ENCODE results near the gene NR6A1. TPM values are rescaled to one million over a fixed set of nuclear protein-coding genes. Genes with fewer than 3 reads are reported as not detected.

Gene NR6A1
- total RNA-seq, 1 donor from 2014 or later: 302 TPM

DNA sequence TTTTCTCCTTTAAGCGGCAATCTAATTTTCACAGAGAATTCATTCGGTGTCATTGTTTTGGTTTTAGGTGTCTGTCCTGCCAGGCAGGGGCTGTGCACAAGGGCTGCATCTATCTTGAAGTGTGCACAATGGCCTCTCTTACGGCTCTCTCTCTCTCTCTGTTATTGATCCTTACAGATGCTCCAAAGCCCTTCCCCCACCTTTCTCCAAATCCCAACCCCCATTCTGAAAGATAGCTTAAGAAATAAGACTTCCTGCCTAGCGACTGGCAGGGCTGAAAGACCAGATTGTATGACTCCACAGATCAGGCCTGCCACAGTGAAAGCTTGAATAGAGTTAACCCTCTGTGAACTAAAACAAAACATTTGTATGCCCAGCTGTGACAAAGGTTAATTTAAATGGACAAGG is 177.5 kb downstream of the NR6A1 start:
- TF ChIP-seq, protein P1, sequence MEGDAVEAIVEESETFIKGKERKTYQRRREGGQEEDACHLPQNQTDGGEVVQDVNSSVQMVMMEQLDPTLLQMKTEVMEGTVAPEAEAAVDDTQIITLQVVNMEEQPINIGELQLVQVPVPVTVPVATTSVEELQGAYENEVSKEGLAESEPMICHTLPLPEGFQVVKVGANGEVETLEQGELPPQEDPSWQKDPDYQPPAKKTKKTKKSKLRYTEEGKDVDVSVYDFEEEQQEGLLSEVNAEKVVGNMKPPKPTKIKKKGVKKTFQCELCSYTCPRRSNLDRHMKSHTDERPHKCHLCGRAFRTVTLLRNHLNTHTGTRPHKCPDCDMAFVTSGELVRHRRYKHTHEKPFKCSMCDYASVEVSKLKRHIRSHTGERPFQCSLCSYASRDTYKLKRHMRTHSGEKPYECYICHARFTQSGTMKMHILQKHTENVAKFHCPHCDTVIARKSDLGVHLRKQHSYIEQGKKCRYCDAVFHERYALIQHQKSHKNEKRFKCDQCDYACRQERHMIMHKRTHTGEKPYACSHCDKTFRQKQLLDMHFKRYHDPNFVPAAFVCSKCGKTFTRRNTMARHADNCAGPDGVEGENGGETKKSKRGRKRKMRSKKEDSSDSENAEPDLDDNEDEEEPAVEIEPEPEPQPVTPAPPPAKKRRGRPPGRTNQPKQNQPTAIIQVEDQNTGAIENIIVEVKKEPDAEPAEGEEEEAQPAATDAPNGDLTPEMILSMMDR (IDR thresholded peaks at IDR 0.05): no peak
- TF ChIP-seq EZH2phosphoT487 (IDR thresholded peaks at IDR 0.05): peak; percentile 81
- H3K9ac ChIP-seq: no peak overlapping the region
- no peak overlapping the region for H2AFZ ChIP-seq (replicated peaks)
- H3K27ac ChIP-seq: peak overlapping the region; percentile 95
- H3K36me3 ChIP-seq: no peaks in the 10 kb centered on the region
- no peaks in the 10 kb centered on the region for H3K27me3 ChIP-seq
- H3K79me2 ChIP-seq (ENCODE audit: low read depth): peaks cover 94% of the 10 kb centered on the region
- peaks cover 19% of the 10 kb centered on the region for H4K20me1 ChIP-seq (ENCODE audit: low read depth)
- H3K4me3 Mint-ChIP-seq: peak overlapping the region; percentile 89
- H3K27me3 Mint-ChIP-seq (ENCODE audit: insufficient read depth, low read depth): no peaks in the 10 kb centered on the region
- peak; percentile 93 for DNase-seq (ENCODE audit: low spot score)
- H3F3A ChIP-seq (ENCODE audit: low read depth): peaks cover 54% of the 10 kb centered on the region
- H3K4me2 ChIP-seq: peak overlapping the region; percentile 90
- H3K4me1 ChIP-seq: peaks cover 73% of the 10 kb centered on the region
- H3K27ac Mint-ChIP-seq: peak overlapping the region; percentile 85
- H3K9me3 ChIP-seq (ENCODE audit: low read depth): no peaks in the 10 kb centered on the region
- H3K4me1 Mint-ChIP-seq: peaks cover 72% of the 10 kb centered on the region
- H3K4me3 ChIP-seq: peak overlapping the region; percentile 50
- H3K36me3 Mint-ChIP-seq: peaks cover 3% of the 10 kb centered on the region
- H3K9me3 Mint-ChIP-seq: no peaks in the 10 kb centered on the region

DNA sequence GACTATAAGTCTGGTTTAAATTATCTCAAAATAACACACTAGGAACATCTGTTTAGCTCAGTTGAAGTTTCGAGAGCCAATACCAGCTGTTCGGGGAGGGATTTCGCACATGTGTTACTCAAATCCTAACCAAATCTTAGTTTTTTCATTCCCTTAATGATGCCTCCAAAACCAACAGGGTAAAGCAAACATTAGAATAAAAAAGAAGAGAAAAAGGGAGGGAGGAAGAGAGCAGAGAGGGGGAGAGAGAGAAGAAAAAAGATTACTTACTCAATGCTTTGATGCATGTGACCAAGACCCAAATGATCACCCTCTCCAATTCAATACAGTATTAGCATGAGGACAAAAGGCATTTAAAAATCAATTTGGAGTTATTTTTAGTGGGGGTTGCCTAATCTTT is 177.9 kb downstream of the NR6A1 start:
- DNase-seq (ENCODE audit: low spot score): no peak
- Histone ChIP-seq H3F3A (ENCODE audit: low read depth) (peaks cover 54% of the 10 kb centered on the region), H4K20me1 (ENCODE audit: low read depth) (peaks cover 19% of the 10 kb centered on the region), H3K79me2 (ENCODE audit: low read depth) (peaks cover 94% of the 10 kb centered on the region), H3K4me3 (peak overlapping the region; percentile 50), H3K4me1 (peaks cover 73% of the 10 kb centered on the region), H3K27ac (peak overlapping the region; percentile 95), H2AFZ (replicated peaks) (no peak overlapping the region), H3K4me2 (peak overlapping the region; percentile 90), H3K9me3 (ENCODE audit: low read depth) (no peaks in the 10 kb centered on the region), H3K27me3 (no peaks in the 10 kb centered on the region), H3K9ac (no peak overlapping the region), H3K36me3 (no peaks in the 10 kb centered on the region)
- peak overlapping the region; percentile 89 for H3K4me3 Mint-ChIP-seq
- no peaks in the 10 kb centered on the region for H3K27me3 Mint-ChIP-seq (ENCODE audit: insufficient read depth, low read depth)
- H3K36me3 Mint-ChIP-seq: peaks cover 2% of the 10 kb centered on the region
- TF ChIP-seq EZH2 (IDR thresholded peaks at IDR 0.05): no peak
- TF ChIP-seq EZH2phosphoT487 (IDR thresholded peaks at IDR 0.05): no peak
- TF ChIP-seq, protein P1 (IDR thresholded peaks at IDR 0.05): no peak
- peaks cover 71% of the 10 kb centered on the region for H3K4me1 Mint-ChIP-seq
- no peaks in the 10 kb centered on the region for H3K9me3 Mint-ChIP-seq
- peak overlapping the region; percentile 85 for H3K27ac Mint-ChIP-seq

DNA sequence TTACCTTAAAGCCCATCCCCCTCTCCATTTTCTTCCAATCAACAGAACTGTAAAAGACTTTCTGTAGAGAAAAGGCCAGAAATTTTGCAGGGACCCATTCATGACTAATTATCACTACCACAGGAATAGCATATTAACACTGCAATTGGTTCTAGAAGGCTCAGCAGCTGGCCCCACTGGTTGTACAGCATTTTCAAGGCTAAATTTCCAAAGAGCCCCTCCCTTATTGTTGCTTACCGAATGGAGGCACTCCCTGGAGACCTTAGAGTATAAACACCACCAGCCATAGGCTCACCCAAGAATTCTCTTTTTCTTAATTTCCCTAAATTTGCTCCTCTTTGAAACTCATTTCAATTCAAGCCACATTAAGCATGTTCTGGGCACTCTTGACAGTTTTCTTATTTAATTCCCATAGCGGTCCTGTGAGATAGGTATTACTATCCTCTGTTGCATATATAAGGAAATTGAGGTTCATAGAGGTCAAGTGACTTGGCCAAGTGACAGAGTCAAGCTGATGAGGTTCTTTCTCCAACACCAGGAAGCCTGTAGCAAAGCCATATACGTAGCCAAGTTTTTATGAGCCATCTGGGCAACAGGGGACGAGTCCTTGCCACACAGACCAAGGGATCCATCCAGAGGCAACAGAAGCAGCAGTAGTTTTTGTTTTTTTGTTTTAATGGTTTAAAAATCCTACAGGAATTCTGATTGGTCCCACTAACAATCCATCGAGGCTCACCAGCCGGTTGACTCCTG is 180.0 kb downstream of the NR6A1 start:
- Histone ChIP-seq H4K20me1 (ENCODE audit: low read depth) (peaks cover 19% of the 10 kb centered on the region), H3K79me2 (ENCODE audit: low read depth) (peaks cover 94% of the 10 kb centered on the region), H3K4me1 (peaks cover 59% of the 10 kb centered on the region), H3K4me3 (peak overlapping the region; percentile 1), H3K27ac (peak overlapping the region; percentile 95), H3K36me3 (no peaks in the 10 kb centered on the region), H3K4me2 (peak overlapping the region; percentile 90), H3K9me3 (ENCODE audit: low read depth) (no peaks in the 10 kb centered on the region), H3K9ac (no peak overlapping the region), H2AFZ (replicated peaks) (no peak overlapping the region), H3F3A (ENCODE audit: low read depth) (peaks cover 47% of the 10 kb centered on the region), H3K27me3 (no peaks in the 10 kb centered on the region)
- Mint-ChIP-seq H3K9me3 (peaks cover 15% of the 10 kb centered on the region), H3K27me3 (ENCODE audit: insufficient read depth, low read depth) (no peaks in the 10 kb centered on the region), H3K4me3 (peak overlapping the region; percentile 89), H3K4me1 (peaks cover 62% of the 10 kb centered on the region), H3K36me3 (peaks cover 20% of the 10 kb centered on the region), H3K27ac (peak overlapping the region; percentile 79)
- TF ChIP-seq EZH2 (IDR thresholded peaks at IDR 0.05) (no peak), EZH2phosphoT487 (IDR thresholded peaks at IDR 0.05) (no peak)
- TF ChIP-seq, protein P1 (IDR thresholded peaks at IDR 0.05): no peak
- DNase-seq (ENCODE audit: low spot score): no peak

Measured in neural progenitor cell (in vitro differentiated cells).